COLO668 (cell line): ENCODE measurements around the gene MAP7D3.

Experiments used
- DNase-seq: peaks from one replicate; lab custom pipeline; 2025; ENCODE audit not compliant: unreplicated experiment; lab: John Stamatoyannopoulos, UW

MAP7D3 gene

DNA sequence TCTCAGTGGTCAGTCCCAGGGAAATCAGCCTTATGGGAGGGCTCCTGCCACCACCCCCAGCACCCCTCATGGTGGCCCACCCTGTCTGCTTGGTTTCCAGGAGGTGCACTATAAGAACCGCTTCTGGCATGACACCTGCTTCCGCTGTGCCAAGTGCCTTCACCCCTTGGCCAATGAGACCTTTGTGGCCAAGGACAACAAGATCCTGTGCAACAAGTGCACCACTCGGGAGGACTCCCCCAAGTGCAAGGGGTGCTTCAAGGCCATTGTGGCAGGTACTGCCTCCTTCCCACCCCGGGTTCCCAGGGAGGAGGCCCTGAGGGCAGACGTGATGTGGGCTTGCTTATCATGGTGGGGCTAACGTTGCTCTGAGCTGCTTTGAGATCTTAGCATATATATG, 44.3 kb downstream of the MAP7D3 start:
- no peak for DNase-seq

DNA sequence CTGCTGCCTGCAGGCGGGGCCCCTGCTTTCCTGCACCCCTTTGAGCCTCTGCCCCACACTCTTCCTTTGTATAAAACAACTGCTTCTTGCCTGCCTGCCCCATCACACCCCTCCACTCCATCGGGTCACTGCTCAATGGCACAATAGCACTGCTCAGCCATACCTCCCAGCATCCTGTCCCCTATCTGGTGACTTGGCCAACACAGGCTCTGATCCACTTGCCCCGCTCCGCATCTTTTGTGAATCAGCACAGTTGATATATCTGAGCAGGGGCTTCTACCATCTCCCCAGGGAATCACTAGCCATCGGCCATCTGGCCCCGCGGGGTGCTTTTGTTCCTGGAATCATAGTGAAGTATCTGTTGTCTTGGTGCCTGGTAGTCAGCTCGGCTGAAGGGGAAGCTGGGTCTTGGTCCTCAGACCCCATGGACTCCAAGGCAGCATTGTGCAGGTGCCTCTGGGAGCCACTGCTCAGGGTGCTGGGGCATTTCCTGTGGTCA, 45.3 kb downstream of the MAP7D3 start:
- no peak for DNase-seq

DNA sequence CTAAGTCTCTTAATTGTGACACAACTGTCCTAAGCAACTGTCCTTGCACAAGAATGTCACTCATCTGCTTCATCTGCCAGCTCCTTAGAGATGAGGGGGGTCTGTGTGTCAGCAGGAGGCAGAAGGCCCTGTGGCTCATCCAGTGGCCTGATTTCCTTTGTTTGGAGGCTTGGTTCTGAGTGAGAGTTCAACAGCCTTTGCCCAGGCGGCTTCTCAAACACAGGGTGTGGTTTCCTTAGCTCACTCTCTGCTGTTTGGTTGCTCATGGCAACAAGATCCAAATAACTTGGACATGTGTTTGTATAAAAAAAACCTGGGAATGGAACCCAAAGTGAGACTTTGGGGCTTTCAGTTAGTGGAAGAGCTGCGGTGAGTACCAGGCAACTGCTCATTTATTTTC, 46.6 kb downstream of the MAP7D3 start:
- DNase-seq = no peak

DNA sequence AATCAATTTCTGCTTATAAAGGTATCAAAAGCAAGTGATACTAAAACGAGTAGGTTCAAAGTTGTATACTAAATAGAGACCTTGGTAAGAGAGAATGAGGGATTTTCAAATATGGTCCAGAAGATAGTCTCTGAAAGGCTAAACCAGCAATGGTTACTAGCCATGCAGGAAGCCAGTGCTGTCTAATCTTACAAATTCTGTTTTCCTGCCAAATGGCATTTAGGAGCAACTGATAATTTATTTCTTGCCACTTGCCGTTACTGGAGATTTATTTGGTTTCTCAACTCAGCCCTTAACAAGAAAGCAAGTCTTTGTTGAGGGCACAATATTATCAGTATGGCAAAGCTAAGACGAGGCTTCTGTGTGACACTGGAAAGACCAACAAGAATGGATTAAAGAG, 47.2 kb downstream of the MAP7D3 start:
- no peak for DNase-seq

DNA sequence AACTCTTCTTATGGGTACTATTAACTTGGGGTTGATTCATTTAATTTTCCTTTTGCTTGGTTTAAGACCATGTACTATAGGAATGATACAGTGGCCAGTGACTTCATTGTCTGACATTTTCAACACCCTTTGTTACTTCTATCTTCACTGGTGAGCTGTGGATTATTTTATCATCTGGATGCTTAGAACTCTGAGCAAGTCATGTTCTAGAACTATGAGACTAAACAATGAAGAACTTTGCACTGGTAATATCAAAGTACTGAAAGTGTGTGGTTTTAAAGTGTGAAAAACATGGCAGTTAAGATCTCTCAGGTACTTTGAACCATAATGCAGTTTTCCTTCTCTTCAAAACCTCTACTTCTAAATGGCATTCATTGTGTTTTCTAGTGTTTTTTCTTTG, 47.8 kb downstream of the MAP7D3 start:
- DNase-seq = no peak

DNA sequence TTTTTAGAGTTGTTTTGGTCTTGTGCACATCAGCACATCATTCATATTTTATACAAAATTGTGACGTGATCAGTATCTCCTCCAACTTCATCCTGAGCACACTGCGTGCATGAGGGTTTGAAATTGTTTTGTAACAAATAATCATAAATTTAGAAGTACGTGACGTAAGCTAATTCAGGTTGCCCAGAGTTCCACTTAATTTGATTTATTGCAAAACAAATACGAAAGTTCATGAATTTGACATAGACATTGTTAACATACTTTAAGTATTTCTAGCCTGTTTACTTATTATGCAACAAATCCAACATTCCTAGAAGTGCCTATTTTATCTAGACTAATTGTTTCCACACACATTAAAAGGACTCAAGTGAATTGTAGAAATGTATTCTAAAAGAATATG, 48.3 kb downstream of the MAP7D3 start:
- DNase-seq = no peak

DNA sequence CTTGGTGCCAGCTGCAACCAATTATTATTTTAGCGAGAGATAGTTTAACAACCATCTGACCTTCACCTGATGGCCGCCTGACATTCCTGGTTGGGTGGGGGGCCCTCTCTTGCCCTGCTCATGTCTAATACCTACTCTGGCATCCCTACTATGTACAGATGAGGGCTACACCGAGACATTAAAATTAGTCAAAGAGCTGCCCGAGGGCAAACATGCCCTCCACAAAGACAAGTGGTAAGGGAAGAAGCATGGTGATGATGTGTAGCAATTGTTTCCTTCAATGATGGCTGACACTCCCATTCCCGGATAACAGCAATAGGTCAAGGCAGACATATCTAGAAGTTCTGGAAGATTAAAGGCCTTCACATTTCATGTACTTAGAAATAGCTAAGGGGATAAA, 49.6 kb downstream of the MAP7D3 start:
- no peak for DNase-seq

DNA sequence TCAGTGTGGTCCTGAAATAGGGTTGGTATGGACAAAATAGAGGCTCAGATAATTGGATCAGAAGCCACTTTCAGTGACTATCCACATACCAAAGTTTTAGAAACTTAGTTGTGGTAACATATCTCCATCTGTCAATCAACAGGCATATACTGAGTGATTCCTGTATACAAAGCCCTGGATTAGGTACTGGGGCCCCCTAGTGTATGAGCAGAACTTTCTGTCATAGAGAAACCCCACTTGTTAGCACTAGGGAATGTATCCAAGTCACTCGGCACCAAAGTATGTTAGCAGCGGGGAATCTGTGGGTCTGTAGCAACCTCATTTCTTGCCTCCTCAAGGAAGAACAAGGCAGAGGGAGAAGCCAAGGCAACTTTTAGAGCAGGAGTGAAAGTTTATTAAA, 50.7 kb downstream of the MAP7D3 start:
- no peak for DNase-seq

DNA sequence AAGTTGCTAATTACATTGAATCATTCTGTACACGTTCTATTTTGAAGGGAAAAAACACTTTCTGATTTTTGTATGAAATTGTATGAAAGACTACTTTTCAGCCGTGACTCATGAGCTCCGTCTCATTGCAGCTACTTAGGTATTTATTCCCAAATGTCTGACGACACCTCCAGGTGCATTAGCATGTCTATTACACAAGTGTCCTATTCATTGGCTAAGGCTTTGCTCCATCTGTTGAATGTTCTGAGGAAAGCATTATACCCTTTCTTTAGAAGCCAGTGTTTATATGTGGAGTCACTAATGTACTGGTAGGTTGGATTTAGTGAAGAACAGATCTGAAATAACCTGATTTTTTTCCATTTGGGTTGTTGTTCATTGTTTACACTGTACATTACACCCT, 51.8 kb downstream of the MAP7D3 start:
- DNase-seq = no peak

DNA sequence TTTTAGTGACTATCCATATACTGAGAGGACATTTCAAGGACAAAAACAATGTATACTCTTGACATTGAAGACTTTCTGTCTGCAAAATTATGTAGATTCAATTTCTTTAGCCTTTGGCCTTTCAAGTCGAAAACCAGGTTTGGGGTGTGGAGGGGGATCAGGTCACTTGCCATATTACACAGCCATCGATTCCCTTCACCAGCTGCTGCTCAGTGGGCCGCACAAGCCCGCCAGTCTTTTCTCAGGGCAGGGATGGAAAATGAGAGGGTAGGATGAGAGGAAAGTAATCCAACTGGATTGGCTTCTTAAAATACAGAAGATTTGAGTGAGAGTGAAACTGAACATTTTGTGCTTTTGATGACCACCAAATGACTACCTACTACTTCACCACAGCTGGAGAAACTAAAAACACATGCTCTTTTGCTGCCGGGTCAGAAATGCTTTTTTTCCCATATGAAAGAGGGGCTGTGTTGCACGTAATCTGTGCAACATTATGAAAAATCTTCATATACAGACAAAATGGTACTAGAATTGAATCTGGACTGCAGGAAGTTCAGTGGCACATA, 52.4 kb downstream of the MAP7D3 start:
- no peak for DNase-seq

DNA sequence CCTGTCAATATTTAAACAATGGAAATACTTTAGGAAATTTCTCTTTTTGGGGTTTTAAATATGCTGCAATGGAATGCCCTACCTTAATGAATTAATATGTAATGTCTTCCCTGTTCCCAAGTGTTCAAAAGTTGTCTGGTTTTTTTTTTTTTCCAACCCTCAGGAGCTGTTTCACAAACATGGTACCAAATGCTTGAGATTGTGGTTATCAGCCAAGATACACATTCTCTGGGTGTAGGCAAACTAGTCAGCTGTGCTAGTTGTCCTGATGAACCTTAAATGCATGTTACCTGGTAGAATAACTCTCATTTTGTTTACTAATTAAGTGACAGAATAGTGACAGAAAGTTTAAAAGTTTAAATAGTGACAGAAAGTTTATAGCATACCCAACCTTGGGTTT, 53.2 kb downstream of the MAP7D3 start:
- no peak for DNase-seq

DNA sequence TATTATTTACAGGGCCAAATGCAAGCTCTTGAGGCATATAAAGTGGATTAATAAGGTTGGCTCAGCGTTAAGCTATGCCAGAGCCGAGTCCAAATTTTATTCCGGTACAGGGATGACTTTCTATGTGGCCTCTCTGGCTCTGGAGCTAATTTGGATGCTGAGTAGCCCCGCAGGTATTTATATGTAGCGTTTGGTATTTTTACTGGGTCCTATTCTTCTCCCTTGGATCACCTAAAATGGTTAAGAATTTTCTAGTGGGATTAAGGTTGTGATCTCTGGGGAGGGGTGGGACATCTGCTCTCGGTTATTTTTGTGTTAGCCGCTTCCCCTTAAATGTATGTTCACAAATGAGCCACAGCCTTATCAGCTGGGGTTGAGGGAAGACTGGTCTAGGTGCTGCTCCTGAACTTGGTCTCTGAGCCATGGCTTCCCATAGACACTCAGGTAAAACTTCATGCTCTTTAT, 54.5 kb downstream of the MAP7D3 start:
- DNase-seq = no peak

DNA sequence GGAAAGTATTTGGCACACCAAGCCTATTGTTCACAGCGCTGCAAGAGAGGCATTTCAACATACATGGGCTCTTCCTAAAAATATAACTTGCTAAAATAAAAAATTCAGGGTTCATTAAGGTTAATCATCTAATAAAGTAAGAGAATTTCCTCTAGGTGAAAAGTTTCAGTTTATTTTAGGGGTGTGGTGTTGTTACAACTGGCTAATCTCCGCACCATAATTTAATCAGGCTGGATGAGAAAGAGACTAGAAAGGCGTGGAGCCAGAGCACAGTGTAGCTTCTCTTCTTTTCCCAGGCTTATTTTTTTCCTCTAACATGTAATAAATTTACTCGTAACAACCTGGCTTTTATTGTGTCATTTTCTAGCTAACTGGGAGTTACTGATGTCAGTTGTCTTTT, 56.0 kb downstream of the MAP7D3 start:
- no peak for DNase-seq

DNA sequence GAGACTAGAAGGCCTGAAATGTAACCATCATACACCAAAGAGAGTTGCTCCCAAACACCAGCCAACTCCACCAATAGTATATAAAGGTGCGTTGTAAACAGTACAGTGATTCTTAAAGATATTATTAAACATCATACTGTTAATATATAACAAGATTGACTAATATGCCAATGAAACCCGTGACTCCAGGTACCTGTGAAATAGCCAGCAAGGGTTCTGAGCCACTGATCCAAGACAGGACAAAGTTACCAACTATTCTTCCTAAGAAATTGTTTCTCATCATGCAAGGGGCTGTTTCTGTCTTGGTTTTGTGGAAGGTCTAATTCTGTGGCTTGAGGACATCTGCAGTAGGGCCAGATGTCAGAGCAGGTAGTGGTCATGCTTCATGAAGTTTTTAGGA, 56.7 kb downstream of the MAP7D3 start:
- no peak for DNase-seq

DNA sequence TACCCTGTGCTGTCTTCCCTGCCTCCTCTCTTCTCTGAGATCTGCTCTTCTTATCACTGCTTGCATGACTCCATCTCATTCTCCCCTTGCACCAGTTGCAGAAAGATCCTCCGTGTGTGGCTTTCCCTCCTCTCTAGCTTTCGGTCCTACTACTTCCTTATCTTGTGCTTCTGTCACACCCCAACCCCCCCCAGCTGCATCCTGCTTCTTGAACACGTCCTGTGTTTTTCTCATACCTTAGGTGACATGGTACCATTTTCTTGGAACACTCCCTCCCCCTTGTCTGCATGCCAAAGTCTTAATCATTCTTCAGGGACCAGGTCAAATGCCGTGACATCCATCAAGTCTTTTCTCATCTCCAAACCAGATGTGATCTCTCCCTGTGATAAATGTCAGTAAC, 57.4 kb downstream of the MAP7D3 start:
- DNase-seq = no peak

DNA sequence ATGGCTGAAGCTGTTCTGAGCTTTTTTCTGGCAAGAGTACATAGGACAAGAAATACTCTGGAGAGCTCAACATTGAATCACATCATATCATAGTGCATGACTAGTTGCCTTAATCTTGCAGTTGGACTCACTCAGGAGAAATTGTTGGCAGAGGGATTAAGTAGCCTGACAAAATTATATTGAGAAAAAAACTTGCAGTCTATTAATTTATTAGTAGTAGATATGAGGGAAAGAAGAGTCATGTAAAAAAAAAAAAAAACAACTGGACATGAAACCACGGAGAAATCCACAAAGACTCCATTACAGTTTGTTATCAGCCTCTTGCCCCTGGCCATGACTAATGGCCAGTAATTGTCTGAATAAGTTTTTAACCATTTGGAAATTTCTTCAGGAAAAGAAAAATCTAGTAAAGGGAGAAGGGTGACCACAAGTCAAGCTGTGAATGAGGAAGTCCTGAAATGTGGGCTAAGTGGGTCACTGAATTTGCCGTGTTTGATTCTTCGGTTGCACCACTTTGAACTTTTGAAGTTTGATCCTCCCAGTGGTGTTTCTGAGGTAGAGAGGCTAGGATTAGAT, 58.3 kb downstream of the MAP7D3 start:
- no peak for DNase-seq

DNA sequence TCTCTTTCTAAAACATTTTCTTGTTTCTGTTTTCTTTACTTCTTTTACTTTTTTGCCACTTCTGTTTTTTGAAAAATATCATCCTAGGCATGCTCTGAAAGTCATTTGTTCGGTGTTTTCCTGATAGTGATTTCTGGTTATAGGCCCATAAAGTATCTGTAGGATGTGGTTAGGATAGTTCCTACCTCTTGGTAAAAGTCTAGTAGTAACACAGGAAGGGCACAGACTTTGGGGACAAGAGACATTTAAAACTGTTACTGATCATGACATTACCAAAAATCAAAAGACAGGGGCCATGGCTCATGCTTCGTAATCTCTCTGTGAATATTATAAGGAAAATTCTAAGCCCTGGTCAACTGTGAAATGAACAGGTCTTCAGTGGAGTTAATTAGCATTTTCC, 59.1 kb downstream of the MAP7D3 start:
- no peak for DNase-seq

DNA sequence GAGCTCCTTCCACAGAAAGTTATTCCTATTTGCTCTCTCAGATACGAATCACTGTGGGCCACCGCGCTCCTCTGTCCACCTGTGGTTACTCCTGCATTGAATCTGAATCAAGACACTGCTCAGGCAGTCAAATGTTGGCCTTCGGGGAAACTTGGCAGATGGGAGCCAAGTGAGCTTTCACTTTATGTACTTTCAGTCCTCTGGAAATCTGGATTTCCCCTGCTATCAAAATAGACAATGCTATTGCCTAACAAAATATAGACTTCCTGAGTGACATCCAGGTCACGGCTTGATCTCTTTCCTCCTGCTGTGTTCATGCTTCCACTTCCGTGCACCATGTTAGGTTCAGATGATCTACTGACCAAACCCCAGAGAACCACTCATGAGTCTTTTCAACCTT, 60.0 kb downstream of the MAP7D3 start:
- DNase-seq = no peak

DNA sequence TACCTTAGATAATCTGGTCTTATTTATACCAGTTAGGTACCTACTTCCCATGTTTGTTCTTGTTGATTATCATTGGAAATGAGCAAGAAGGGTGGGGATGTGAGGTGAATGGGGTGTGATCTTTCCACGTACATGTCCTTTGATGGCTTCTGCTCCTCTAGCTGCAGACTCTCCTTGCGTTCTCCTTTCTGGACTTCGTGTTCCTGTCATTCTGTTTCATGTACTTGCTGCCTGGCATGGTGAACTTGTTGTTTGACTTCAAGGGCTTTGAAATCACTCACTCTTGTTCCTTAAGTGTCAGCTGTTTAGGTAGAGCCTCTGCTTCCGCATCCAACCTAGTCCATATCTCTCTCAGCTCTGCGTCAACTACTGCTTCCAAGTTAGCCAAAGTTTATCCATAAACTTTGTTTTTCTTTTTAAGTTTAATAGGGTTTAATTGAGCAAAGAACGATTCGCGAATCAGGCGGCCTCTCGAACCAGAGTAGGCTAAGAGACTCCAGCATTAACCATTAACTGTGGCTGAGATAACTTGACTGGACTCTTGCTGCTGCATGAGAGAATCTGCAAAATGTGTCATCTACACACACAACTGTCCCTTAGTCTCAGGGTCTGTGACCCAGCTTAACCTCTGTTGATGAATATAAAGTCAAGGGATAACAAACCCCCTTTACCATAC, 61.0 kb downstream of the MAP7D3 start:
- no peak for DNase-seq

DNA sequence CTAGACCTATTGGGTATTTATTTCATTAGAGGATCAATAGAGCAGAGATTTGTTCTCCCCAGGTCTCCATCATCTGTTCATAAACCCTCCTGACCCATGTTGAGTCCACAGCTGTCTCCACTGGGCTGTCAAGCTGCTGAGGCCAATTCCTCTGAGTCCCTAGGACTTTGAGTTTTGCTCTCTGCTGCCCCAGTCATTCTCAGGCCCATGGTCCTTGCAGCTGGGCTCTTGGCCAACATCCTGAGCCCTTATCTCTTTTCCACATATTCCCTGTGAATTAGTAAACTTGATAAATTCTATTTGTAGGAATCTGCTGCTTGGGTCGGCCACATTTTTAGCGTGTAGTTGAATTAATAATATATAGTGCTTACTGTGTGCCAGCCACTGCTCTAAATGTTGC, 62.0 kb downstream of the MAP7D3 start:
- DNase-seq = no peak

DNA sequence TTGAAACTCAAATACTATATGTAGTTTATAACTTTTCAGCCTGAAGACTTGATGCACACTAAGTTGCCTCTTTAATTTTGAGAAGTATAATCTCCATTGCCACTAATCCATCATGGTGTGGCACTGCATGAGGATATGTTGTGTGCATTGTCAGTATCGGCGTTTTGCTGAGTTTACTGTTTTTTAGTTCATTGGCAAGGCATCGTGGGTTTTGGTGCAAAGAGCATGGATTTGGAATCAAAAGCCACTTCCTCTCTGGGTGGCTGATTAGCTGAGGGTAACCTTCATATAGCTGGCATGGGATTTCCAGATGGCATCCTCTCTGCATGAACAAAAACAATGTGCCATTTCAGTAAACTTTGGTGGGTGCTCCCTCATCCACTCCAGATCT, 65.2 kb downstream of the MAP7D3 start:
- DNase-seq = no peak

DNA sequence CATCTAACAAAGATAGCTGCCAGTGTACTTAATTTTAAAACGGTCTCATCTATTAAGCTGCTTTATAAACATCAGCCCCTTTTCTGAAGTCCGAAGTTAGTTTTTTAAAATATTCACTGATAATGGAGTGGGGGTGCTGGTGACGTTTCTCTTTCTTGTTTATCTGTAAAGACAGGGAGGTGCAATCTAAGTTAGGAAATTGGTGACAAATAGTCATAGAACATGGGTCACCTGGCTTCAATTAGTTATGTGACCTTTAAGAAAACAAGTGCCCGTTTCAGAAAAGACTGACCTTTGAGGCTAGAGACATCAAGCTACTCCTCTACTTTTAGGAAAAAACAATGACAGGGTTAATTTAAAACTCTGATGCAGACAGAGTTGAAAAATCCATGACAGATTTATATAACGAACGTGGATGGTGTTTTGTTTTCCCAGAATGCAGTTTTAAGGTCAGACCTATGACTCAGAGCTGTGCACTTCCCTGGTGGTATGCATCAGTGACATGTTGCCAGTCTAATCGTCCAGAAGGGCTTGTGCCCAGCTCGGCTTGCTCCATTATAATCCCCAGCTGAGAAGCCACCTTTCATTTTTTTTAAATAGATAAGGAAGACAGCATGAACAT, 65.7 kb downstream of the MAP7D3 start:
- no peak for DNase-seq
